Lower leg skin (tissue), 3 donors: ENCODE results near the gene RGS12.

Source experiments
- POLR2A ChIP-seq, 2 donors: fragments of 450-650 bp; IDR thresholded peaks; one replicate each; pipeline ENCODE4 v1.6.1; 2016 to 2017; ENCODE audit warnings: antibody characterized with exemption in 2 of 2, mild to moderate bottlenecking in 1 of 2, moderate library complexity in 1 of 2
- TF ChIP-seq, protein P1 (sequence below), 3 donors: fragments of 450-650 bp; IDR thresholded peaks; one replicate each; pipeline ENCODE4 v1.5.1; 2016; ENCODE audit warnings: antibody characterized with exemption in 3 of 3, mild to moderate bottlenecking in 3 of 3, moderate library complexity in 2 of 3

DNA sequence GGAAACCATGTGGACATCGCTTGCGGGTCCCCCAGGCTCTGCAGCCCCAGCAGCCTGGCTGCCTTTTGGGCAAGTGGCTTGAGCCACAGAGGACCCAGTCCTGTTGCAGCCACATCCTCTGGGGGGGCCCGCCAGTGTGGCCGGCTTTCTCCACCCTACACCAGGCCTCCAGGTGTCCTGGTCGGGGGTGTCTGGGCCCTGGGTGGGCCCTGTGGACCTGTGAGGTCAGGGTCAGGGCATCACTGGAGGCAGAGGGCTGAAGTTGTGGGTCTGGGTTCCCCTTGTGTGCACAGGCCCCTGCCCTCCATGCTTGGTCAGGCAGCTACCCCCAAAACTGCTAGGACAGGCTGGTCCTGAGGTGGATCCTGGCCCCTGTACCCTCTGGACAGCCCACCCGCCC lies 47.1 kb upstream of the RGS12 start:
- no peak for TF ChIP-seq POLR2A (IDR thresholded peaks at IDR 0.05)
- TF ChIP-seq, protein P1, sequence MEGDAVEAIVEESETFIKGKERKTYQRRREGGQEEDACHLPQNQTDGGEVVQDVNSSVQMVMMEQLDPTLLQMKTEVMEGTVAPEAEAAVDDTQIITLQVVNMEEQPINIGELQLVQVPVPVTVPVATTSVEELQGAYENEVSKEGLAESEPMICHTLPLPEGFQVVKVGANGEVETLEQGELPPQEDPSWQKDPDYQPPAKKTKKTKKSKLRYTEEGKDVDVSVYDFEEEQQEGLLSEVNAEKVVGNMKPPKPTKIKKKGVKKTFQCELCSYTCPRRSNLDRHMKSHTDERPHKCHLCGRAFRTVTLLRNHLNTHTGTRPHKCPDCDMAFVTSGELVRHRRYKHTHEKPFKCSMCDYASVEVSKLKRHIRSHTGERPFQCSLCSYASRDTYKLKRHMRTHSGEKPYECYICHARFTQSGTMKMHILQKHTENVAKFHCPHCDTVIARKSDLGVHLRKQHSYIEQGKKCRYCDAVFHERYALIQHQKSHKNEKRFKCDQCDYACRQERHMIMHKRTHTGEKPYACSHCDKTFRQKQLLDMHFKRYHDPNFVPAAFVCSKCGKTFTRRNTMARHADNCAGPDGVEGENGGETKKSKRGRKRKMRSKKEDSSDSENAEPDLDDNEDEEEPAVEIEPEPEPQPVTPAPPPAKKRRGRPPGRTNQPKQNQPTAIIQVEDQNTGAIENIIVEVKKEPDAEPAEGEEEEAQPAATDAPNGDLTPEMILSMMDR (IDR thresholded peaks at IDR 0.05) = no peak
